Peyer's patch (tissue), 4 donors: Measurements from ENCODE around the gene PIGR.

ENCODE experiments used
- POLR2A ChIP-seq, 2 donors: fragments of 450-650 bp; IDR thresholded peaks; one replicate each; pipeline ENCODE4 v1.5.1; 2017; ENCODE audit warnings: antibody characterized with exemption in 2 of 2, mild to moderate bottlenecking in 2 of 2, moderate library complexity in 2 of 2
- TF ChIP-seq, protein P1 (sequence below), 6 experiments: fragments of 450-650 bp in 4 of 6; fragments of 200-600 bp in 2 of 6; sonication (generic) in 1 of 6; IDR thresholded peaks; one replicate each; pipeline ENCODE4 v1.5.1; 2017 to 2019; ENCODE audit warnings: antibody characterized with exemption in 6 of 6, mild to moderate bottlenecking in 3 of 6, moderate library complexity in 1 of 6

DNA sequence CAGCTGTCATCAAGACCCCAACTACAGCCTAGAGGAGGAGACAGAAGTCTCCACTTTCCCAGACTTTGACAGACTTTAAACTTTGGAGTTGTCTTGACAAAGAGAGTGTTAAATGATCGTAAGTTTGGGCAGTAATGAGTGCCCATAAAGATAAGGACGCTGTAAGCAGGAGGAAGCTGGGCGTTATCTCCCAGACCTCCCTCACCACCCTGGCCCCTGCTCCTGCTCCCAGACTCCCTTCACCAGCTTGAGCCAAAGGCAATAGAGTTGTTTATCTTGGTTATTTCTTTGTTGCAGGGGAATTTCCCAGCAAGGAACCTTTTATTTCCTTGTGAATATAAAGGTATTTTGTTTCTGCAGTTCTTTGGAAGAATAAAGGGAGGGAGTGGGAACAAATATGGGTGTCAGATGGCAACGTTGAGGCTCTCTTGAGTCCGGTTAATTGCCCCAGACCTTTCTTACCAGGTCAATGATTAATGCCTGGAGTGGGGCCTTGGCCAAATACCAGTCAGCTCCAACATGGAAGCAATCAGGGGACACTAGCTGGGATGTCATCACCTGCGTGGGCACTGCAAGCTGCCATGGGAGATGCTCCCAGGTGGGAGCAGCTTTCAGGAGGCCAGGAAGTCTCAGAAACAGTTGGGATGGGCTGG lies 4.4 kb downstream of the PIGR start:
- TF ChIP-seq, protein P1, sequence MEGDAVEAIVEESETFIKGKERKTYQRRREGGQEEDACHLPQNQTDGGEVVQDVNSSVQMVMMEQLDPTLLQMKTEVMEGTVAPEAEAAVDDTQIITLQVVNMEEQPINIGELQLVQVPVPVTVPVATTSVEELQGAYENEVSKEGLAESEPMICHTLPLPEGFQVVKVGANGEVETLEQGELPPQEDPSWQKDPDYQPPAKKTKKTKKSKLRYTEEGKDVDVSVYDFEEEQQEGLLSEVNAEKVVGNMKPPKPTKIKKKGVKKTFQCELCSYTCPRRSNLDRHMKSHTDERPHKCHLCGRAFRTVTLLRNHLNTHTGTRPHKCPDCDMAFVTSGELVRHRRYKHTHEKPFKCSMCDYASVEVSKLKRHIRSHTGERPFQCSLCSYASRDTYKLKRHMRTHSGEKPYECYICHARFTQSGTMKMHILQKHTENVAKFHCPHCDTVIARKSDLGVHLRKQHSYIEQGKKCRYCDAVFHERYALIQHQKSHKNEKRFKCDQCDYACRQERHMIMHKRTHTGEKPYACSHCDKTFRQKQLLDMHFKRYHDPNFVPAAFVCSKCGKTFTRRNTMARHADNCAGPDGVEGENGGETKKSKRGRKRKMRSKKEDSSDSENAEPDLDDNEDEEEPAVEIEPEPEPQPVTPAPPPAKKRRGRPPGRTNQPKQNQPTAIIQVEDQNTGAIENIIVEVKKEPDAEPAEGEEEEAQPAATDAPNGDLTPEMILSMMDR (IDR thresholded peaks at IDR 0.05) = no peak
- TF ChIP-seq POLR2A (IDR thresholded peaks at IDR 0.05) = no peak
